HepG2 (cell line): ENCODE results near the gene RAB3D. TPM values are rescaled to one million over a fixed set of nuclear protein-coding genes. Genes with fewer than 3 reads are reported as not detected.

Experiments used
- ADNP ChIP-seq: sonication (generic); formaldehyde crosslinking; IDR thresholded peaks from 2 replicates; pipeline ENCODE4 v1.4.0; 2020; ENCODE audit warnings: missing genetic modification reagents
- AHR ChIP-seq: IDR thresholded peaks from 2 replicates; pipeline ENCODE4 v1.6.1; 2018; ENCODE audit warnings: missing genetic modification reagents, missing compliant biosample characterization
- ATM ChIP-seq: fragments of 450-650 bp; IDR thresholded peaks from 2 replicates; pipeline ENCODE4 v1.7.1; 2017; ENCODE audit warnings: mild to moderate bottlenecking, borderline replicate concordance
- FOXJ3 ChIP-seq: sonication (generic); formaldehyde crosslinking; IDR thresholded peaks from 2 replicates; pipeline ENCODE4 v1.4.0; 2020; ENCODE audit warnings: missing genetic modification reagents, mild to moderate bottlenecking, borderline replicate concordance
- FOXP1 ChIP-seq, 2 experiments: fragments of 450-650 bp in 1 of 2; IDR thresholded peaks; 2 replicates each; pipeline ENCODE4 v1.6.1; 2017 to 2018; ENCODE audit warnings: antibody characterized with exemption in 1 of 2
- HNRNPUL1 ChIP-seq: fragments of 200-400 bp; formaldehyde crosslinking; IDR thresholded peaks from 2 replicates; pipeline ENCODE4 v1.6.1; 2017; ENCODE audit warnings: low read depth, mild to moderate bottlenecking, low read length, moderate library complexity
- HOXA5 ChIP-seq: sonication (generic); formaldehyde crosslinking; IDR thresholded peaks from 2 replicates; pipeline ENCODE4 v1.4.0; 2020; ENCODE audit warnings: missing genetic modification reagents
- KLF15 ChIP-seq: sonication (generic); formaldehyde crosslinking; IDR thresholded peaks from 2 replicates; pipeline ENCODE4 v1.8.1; 2023; ENCODE audit warnings: borderline replicate concordance, mild to moderate bottlenecking, inconsistent platforms, missing genetic modification reagents, mixed read lengths
- MLXIP ChIP-seq: sonication (generic); formaldehyde crosslinking; IDR thresholded peaks from 2 replicates; pipeline ENCODE4 v1.9.0; 2021; ENCODE audit warnings: missing genetic modification reagents, borderline replicate concordance
- MXI1 ChIP-seq: IDR thresholded peaks from 3 replicates; pipeline ENCODE4 v1.6.1; 2012; ENCODE audit warnings: low read depth, low read length, inconsistent platforms, borderline replicate concordance
- PAXIP1 ChIP-seq: sonication (generic); formaldehyde crosslinking; conservative IDR thresholded peaks from 2 replicates; pipeline ENCODE4 v1.4.0; 2020; ENCODE audit warnings: mild to moderate bottlenecking, missing genetic modification reagents, moderate library complexity
- PITX1 ChIP-seq: sonication (generic); formaldehyde crosslinking; IDR thresholded peaks from 2 replicates; pipeline ENCODE4 v1.5.1; 2020; ENCODE audit warnings: mild to moderate bottlenecking, missing genetic modification reagents
- TCF7L2 ChIP-seq: IDR thresholded peaks from 2 replicates; pipeline ENCODE4 v1.6.1; 2011; ENCODE audit warnings: mild to moderate bottlenecking, low read depth, low read length, moderate library complexity
- TGIF2 ChIP-seq: IDR thresholded peaks from 2 replicates; pipeline ENCODE4 v1.6.1; 2016; ENCODE audit warnings: control low read depth, missing compliant biosample characterization
- THAP8 ChIP-seq: sonication (generic); formaldehyde crosslinking; IDR thresholded peaks from 2 replicates; pipeline ENCODE4 v1.5.1; 2020; ENCODE audit warnings: missing genetic modification reagents, mild to moderate bottlenecking, borderline replicate concordance
- TRIM24 ChIP-seq: sonication (generic); formaldehyde crosslinking; IDR thresholded peaks from 2 replicates; pipeline ENCODE4 v1.8.0; 2022; ENCODE audit warnings: mild to moderate bottlenecking, missing genetic modification reagents
- ZBTB3 ChIP-seq: sonication (generic); formaldehyde crosslinking; IDR thresholded peaks from 2 replicates; pipeline ENCODE4 v1.4.0; 2020; ENCODE audit warnings: low read depth, mild to moderate bottlenecking, moderate library complexity, missing genetic modification reagents, borderline replicate concordance
- ZFP41 ChIP-seq: sonication (generic); formaldehyde crosslinking; IDR thresholded peaks from 2 replicates; pipeline ENCODE4 v1.4.0; 2020; ENCODE audit warnings: mild to moderate bottlenecking, missing genetic modification reagents, borderline replicate concordance
- ZNF138 ChIP-seq: sonication (generic); formaldehyde crosslinking; IDR thresholded peaks from 2 replicates; pipeline ENCODE4 v1.5.0; 2020; ENCODE audit warnings: mild to moderate bottlenecking, low read depth, missing genetic modification reagents
- ZNF619 ChIP-seq: sonication (generic); formaldehyde crosslinking; IDR thresholded peaks from 2 replicates; pipeline ENCODE4 v1.4.0; 2020; ENCODE audit warnings: mild to moderate bottlenecking, missing genetic modification reagents
- ZNF83 ChIP-seq: sonication (generic); formaldehyde crosslinking; IDR thresholded peaks from 2 replicates; pipeline ENCODE4 v1.4.0; 2020; ENCODE audit warnings: missing genetic modification reagents, mild to moderate bottlenecking, borderline replicate concordance
- ZNF839 ChIP-seq: sonication (generic); formaldehyde crosslinking; IDR thresholded peaks from 2 replicates; pipeline ENCODE4 v1.4.0; 2020; ENCODE audit warnings: missing genetic modification reagents, mild to moderate bottlenecking, borderline replicate concordance
- ZSCAN9 ChIP-seq: IDR thresholded peaks from 2 replicates; pipeline ENCODE4 v1.6.1; 2016; ENCODE audit warnings: borderline replicate concordance
- polyA plus RNA-seq, 8 experiments: library from polyadenylated mRNA; depleted of rRNA in 3 of 8; stranded (reverse) in 7 of 8; unstranded in 1 of 8; fragments of >200 nt; fragmentation: Illumina TruSeq in 4 of 8; extraction: Trizol in 4 of 8; gene quantifications; 2 replicates each; pipeline versions ENCODE4 v1.2.1 to v1.2.3, GENCODE V29; 2011 to 2016; ENCODE audit warnings: low read depth in 4 of 8, missing spikeins in 1 of 8, mixed read lengths in 1 of 8; ENCODE audit not compliant: insufficient read depth in 1 of 8
- total RNA-seq, 5 experiments: library from RNA; depleted of rRNA; stranded (reverse); fragments of >200 nt; fragmentation: Illumina TruSeq; extraction: Trizol; gene quantifications; 2 replicates each; pipeline ENCODE4 v1.2.3, GENCODE V29; 2016; ENCODE audit warnings: low read depth in 1 of 5

The RAB3D gene
- total and polyA plus RNA-seq, 2 of the 13 experiments (the other 11 are each of a cell fraction or from before 2014, with no cell fraction given): 2.0 to 16.1 TPM

GRCh38 chr19:11380653-11381537 lies 41.4 kb upstream of the RAB3D start (continued):
- TF ChIP-seq ADNP (no peak), PAXIP1 (peak; percentile 37; the same call in 1 of the 2 replicates), FOXJ3 (CRISPR knock-in tag) (no peak), KLF15 (CRISPR knock-in tag) (no peak), AHR (CRISPR knock-in tag) (no peak; the same call in none of the 2 replicates), TGIF2 (CRISPR knock-in tag) (0 out of 2 replicates have a peak, but pooled peaks have one; percentile 56), MLXIP (no peak), TCF7L2 (no peak), ZNF619 (CRISPR knock-in tag) (peak; percentile 94), PITX1 (CRISPR knock-in tag) (peak; percentile 32; the same call in 1 of the 2 replicates), ATM (no peak), ZNF138 (no peak), MXI1 (peak; percentile 76; the same call in 1 of the 3 replicates), ZNF83 (no peak), THAP8 (CRISPR knock-in tag) (no peak), ZSCAN9 (CRISPR knock-in tag) (no peak), ZNF839 (CRISPR knock-in tag) (no peak; the same call in 1 of the 2 replicates), ZBTB3 (CRISPR knock-in tag) (no peak), FOXP1 (IDR thresholded peaks at IDR 0.05) (no peak), FOXP1 (CRISPR knock-in tag; IDR thresholded peaks at IDR 0.05) (no peak), HNRNPUL1 (no peak), ZFP41 (peak; percentile 73; the same call in 1 of the 2 replicates), TRIM24 (CRISPR knock-in tag) (no peak), HOXA5 (CRISPR knock-in tag) (peak; percentile 43; the same call in 1 of the 2 replicates)
